ENCODE results near the gene CMSS1.

DNA sequence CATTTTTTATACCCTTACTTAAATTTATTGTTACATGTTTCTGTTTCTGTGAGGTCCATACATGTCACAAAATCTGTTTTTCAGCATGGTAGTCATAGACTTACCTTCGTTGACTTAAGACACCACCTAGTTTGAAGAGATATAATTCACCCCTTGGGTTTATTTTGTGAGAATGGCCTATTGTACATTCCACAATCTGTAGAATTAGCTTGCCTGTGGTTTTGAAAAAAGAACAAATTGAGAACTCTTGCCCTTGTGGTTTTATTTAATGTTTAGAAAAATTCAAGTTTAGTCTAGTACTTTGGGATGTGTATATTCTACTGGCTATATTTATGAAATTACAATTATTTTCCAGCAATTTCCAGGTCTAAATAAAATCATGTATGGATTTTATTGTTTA lies 265.1 kb downstream of the CMSS1 start:
- TF ChIP-seq, protein P1, sequence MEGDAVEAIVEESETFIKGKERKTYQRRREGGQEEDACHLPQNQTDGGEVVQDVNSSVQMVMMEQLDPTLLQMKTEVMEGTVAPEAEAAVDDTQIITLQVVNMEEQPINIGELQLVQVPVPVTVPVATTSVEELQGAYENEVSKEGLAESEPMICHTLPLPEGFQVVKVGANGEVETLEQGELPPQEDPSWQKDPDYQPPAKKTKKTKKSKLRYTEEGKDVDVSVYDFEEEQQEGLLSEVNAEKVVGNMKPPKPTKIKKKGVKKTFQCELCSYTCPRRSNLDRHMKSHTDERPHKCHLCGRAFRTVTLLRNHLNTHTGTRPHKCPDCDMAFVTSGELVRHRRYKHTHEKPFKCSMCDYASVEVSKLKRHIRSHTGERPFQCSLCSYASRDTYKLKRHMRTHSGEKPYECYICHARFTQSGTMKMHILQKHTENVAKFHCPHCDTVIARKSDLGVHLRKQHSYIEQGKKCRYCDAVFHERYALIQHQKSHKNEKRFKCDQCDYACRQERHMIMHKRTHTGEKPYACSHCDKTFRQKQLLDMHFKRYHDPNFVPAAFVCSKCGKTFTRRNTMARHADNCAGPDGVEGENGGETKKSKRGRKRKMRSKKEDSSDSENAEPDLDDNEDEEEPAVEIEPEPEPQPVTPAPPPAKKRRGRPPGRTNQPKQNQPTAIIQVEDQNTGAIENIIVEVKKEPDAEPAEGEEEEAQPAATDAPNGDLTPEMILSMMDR (conservative IDR thresholded peaks at IDR 0.05; ENCODE audit: low read depth, low read length) = no peak
- TF ChIP-seq EZH2 (IDR thresholded peaks at IDR 0.05; ENCODE audit: borderline replicate concordance, low read depth, low read length, poor library complexity, severe bottlenecking) = no peak

Data from A673 (cell line).